Stimulated activated CD8-positive, alpha-beta memory T cell treated with anti-CD3 and anti-CD28 coated beads, Interleukin-12 subunit alpha, Interleukin-12 subunit beta, amount 100 ng/mL, for 24 hours (primary cell): ENCODE results near the gene KARS1.
"Not testable (repeated sequence)": the region's sequence is repeated elsewhere in the genome, so short reads cannot be mapped to it uniquely, and the experiment has no call there.

Source experiments
- DNase-seq: peaks from one replicate; pipeline ENCODE4 v3.0.0-alpha.2; 2020; ENCODE audit errors: extremely low read depth

KARS1 gene

DNA sequence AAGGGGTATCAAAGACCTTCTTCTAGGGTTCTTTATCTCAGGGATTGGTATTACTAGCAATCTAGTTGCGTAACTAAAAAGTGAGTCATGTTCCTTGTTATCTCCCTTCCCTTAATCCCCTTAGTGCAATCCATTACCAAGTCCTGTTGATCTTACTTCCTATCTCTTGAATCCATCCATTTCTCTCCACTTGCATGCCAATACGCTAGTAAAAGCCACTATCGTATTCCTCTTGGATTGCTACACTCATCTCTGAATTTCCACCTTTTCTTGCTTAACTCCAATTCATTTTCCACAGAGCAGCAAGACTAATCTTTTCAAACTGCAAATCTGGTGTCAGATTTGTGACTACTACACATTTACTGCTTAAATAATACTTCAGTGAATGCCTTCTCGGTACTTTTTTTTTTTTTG, 22.5 kb downstream of the KARS1 start:
- no peak for DNase-seq

DNA sequence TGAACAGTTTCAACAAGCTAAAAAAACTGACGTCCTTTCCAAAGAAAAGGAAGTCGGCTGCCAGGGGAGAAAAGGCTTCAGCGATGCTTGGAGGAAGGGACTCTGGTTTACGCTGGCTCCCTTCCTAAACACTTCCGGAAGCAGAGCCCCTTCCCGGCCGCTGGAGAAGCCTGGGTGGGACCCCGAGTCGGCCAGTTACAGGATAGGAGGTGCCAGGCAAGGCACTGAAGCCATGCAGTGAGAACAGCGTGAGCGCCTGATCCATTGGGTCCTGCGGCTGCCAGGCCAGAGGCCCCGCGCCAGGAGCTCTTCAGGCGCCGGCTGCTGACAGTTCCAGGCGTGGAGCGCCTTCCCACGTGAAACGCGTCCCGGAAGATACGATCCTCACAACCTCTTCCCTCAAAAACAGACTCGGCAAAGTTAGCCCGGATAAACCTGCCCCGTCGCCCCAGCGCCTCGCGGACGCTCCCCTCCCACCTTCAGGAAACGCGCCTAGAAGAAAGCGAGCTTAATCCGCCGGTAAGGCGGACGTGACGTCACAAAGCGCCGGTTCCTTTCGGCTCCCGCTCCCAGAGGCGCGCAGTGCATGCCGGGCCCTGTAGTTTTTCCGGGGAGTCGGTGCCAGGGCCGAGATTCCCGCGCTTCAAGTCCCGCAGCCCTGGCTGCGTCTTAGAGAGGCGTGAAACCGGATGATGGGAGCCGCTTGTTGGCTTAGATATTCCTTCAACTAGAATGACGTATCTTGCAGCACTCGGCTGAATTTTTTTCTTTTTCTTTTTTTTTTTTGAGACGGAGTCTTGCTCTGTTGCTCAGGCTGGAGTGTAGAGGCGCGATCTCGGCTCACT, 24.5 kb downstream of the KARS1 start, which contains the start of gene ADAT1:
Gene ADAT1, minus strand, starts transcription at position 521 of the 845 bp plus-strand sequence. CDS start 2,482 bp downstream, outside the sequence.
- peak; percentile 97 for DNase-seq

DNA sequence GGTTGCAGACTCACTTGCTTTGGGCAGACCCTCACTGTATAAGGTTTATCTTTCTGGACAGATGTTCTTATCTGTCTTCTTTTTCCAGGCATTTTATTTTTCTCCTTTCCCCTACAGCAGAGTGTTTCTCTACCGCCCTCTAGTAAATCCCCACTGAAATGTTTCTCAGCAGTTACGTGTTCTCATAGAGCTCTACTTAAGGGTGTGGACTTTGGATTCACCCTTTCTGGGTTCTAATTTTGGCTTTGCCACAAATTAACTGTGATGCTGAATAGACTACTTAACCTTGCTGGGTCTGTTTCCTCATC, 26.3 kb downstream of the KARS1 start:
- no peak for DNase-seq

- no peak for DNase-seq
Measured at GRCh38 chr16:75620326-75621169, 26.9 kb downstream of the KARS1 start.

GRCh38 chr16:75618780-75619179, 28.7 kb downstream of the KARS1 start:
- no peak for DNase-seq

- DNase-seq, result no peak
Measured at GRCh38 chr16:75617121-75617520, 30.3 kb downstream of the KARS1 start.

DNA sequence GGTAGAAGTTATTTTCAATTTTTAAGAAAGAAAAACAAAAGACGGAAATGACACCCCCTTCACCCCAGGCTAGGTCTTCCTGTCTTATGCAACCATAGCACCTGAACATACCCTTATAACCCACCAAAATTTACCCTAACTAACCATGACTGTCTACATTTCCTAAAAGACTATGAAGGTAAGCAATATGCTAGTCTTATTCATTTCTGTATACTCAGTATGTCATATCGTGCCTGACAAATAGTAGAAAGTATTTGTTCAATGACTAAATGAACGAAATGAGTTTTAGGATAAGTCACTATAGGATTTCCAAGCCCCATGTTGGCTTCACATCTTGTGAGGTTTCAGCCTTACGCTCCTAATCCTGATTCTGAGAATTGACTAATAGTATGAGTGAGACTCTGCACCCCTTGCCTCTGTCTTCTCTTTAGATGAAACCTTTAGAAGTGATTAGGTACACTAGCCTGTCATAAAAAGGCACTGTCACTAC, 30.9 kb downstream of the KARS1 start:
- no peak for DNase-seq

DNA sequence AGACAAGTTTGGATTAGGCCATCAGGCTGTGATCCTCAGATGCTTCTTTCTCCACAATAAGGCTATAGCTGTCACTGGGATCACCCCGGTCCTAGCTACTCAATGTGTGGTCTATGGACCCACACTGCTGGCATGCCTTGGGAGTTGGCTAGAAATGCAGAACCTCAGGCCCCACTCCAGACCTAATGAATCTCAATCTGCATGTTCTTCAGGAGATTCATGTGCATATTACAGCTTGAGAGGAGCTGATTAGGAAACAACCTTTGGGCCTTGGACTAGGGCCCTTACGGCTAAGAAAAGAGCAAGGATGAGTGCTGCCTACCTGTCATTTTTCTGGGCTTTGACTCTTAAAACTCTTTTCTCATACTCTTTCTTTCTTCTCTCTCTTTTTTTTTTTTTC, 31.8 kb downstream of the KARS1 start:
- no peak for DNase-seq

DNA sequence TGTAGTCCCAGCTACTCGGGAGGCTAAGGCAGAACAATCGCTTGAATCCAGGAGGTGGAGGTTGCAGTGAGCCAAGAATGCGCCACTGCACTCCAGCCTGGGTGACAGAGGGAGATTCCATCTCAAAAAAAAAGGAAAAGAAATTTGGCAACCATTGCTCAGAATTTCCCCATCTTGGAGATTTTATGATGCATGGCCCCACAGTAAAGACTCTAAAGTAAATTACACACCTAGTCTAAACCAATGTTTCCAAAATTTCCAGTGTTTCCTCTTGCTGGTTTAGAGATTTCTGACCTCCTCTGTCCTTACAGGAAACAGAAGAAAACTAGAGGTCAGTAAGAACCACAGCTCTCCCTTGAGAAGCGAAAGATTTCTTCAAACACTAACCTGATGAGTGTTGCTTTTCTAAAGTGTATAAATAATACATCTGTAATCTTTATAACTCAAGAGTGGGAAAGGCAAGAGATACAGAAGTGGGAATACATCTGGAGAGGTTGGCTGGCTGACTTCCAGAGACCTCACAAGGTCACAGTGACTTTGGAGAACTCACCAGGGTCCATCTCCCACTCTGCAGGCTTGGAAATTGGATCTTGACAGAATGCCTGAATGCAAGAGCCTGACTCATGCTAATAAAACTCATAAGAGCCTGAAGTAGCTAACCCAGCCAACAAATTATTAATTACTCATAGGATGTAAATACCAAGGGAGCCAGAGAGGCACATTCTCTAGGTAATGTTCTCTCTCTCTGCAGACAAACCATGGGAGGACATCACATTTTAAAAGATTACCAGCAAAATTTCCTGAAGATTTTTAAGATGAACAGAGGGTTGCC, 33.2 kb downstream of the KARS1 start:
- DNase-seq, result no peak

- no peak for DNase-seq
Measured at GRCh38 chr16:75606507-75606906, 41.0 kb downstream of the KARS1 start.

GRCh38 chr16:75603241-75603640, 44.2 kb downstream of the KARS1 start:
- DNase-seq, result no peak

GRCh38 chr16:75599452-75600277, 47.8 kb downstream of the KARS1 start:
- no peak for DNase-seq

DNA sequence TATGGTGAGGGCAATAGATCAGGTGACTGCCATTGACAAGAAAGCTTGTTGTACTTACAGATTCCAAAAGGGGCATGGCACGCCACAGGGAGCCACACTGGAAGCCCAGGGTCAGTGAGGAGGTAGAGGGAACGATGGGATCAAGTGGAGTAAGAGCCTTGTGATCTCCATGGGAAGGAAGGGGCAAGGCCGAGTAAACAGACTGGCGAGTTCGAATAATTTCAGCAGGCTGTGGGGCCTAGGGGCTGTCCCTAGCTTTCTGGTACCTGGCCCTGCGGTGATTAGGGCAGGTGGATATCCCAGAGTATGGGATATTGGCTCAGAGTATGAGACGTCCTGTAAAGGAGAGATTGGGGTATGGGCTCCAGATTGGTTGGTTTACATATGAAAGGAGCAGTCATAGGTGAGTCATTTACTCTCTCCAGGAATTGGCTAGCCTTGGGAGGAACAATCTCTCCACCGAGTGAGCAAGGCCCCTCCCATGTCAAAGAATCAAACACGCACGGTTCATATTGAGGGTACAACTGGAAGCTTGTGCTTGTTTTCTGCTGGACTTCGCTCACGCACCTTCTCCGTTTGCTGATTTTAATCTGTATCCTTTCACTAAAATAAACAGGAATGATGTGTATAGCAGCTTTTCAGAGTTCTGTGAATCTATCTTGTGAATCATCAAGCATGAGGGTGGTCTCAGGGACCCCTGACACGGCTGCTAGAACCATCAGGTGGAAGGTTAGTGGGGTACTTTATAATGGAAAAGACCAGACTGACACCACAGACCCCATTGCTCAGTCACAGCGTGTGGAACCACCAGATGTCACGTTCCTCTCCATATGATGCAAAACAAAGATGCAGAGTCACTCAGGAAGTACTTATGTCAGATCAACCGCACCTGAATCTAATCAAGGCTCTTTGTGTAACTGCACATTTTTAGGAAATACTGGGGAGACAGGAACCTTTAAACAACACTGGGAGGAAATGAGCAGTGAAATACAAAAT, 53.3 kb downstream of the KARS1 start:
- no peak for DNase-seq

GRCh38 chr16:75593308-75593707, 54.2 kb downstream of the KARS1 start:
- DNase-seq, result no peak

GRCh38 chr16:75591927-75592326, 55.5 kb downstream of the KARS1 start:
- DNase-seq, result not testable (repeated sequence)

- no peak for DNase-seq
Measured at GRCh38 chr16:75590920-75591843, 56.3 kb downstream of the KARS1 start.

DNA sequence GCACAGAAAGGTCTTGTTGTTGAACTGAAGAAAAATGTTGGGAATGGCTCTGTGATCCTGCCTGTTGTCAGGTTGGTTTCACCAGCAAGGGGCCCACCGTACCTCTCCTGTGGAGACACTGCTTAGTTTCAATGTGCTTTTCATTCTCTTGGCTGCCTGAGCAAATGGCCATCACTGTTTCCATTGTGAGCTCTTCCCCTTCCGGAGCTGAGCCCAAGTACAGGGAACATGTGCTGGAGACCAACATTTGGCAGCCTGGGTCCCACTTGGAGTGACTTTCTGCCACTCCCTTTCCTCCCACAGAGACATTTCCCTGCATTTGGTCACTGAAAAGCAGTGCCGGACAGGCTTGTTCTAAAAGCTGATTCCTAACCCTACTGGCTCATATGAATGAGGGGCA, 58.2 kb downstream of the KARS1 start:
- DNase-seq, result no peak

DNA sequence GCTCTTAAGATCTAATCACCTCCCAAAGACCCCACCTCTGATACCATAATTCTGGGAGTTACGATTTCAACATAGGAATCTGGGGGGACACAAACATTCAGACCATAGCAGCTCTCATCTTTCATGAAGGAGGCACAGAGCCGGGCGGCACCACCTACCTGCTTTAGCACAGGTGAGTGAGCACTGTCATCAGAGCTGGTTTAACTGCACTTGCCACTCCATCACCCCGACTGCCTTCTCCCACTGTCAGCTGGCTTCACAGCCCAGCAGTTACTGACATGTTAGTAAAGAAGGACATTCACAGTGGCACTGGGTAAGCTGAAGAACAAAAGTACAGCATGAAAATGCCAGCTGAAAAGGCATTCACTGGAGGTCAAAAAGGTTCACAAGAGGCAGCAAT, 58.7 kb downstream of the KARS1 start:
- DNase-seq, result no peak

GRCh38 chr16:75584108-75584507, 63.4 kb downstream of the KARS1 start:
- no peak for DNase-seq
